ENCODE measurements around the gene ATF3.

ATF3 gene

GRCh38 chr1:212625781-212626450, 17.4 kb downstream of the ATF3 start:
- no peaks in the 10 kb centered on the region for H3K36me3 ChIP-seq (ENCODE audit: insufficient read depth, low read length)
- H4K20me1 ChIP-seq (ENCODE audit: insufficient read depth, low read length, poor library complexity, severe bottlenecking) = no peaks in the 10 kb centered on the region
- no peak overlapping the region for H3K4me3 ChIP-seq (ENCODE audit: low read length, poor library complexity, severe bottlenecking)
- H3K27me3 ChIP-seq (ENCODE audit: insufficient read depth, low read length, poor library complexity, severe bottlenecking) = no peaks in the 10 kb centered on the region
- H3K9me3 ChIP-seq (ENCODE audit: insufficient read depth, low read depth, low read length) = no peaks in the 10 kb centered on the region
- H3K9ac ChIP-seq (ENCODE audit: low read depth, low read length, poor library complexity, severe bottlenecking) = no peak overlapping the region
- no peak overlapping the region for H3K4me2 ChIP-seq (ENCODE audit: low read depth, low read length, poor library complexity, severe bottlenecking)
- no peaks in the 10 kb centered on the region for H3K9me2 ChIP-seq (replicated peaks; ENCODE audit: low read depth, low read length)
- no peak overlapping the region for H2AFZ ChIP-seq (ENCODE audit: low read length)
- peaks cover 18% of the 10 kb centered on the region for H3K4me1 ChIP-seq (ENCODE audit: insufficient read depth, low read length, poor library complexity, severe bottlenecking)
- TF ChIP-seq, protein P1, sequence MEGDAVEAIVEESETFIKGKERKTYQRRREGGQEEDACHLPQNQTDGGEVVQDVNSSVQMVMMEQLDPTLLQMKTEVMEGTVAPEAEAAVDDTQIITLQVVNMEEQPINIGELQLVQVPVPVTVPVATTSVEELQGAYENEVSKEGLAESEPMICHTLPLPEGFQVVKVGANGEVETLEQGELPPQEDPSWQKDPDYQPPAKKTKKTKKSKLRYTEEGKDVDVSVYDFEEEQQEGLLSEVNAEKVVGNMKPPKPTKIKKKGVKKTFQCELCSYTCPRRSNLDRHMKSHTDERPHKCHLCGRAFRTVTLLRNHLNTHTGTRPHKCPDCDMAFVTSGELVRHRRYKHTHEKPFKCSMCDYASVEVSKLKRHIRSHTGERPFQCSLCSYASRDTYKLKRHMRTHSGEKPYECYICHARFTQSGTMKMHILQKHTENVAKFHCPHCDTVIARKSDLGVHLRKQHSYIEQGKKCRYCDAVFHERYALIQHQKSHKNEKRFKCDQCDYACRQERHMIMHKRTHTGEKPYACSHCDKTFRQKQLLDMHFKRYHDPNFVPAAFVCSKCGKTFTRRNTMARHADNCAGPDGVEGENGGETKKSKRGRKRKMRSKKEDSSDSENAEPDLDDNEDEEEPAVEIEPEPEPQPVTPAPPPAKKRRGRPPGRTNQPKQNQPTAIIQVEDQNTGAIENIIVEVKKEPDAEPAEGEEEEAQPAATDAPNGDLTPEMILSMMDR (conservative IDR thresholded peaks at IDR 0.05; ENCODE audit: low read length) = no peak
- no peak for TF ChIP-seq EZH2phosphoT487 (IDR thresholded peaks at IDR 0.05; ENCODE audit: borderline replicate concordance)
- no peaks in the 10 kb centered on the region for H3K79me2 ChIP-seq (ENCODE audit: insufficient read depth, low read length)
- H3F3A ChIP-seq (ENCODE audit: low read depth) = no peaks in the 10 kb centered on the region

DNA sequence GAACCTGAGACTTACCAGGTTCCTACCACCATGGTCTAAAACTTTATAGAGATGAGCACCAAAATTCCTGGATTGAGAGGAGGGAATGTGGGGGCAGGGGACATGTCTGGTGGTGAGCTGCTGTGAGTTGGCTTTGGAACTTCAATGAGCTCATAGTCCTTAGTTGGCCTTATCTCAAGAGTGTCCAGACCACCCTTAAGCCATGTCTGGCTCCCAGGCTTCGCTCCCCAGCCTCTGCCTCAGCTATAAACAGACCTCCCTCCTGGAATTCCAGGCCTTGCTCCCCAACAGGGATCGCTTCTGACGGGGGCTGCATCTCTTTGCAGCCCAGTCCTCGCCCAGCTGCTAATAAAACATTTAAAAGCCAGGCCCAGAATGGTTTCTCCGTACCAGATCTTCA, 19.5 kb downstream of the ATF3 start:
- Histone ChIP-seq H3K4me3 (ENCODE audit: low read length, poor library complexity, severe bottlenecking) (no peak overlapping the region), H4K20me1 (ENCODE audit: insufficient read depth, low read length, poor library complexity, severe bottlenecking) (no peaks in the 10 kb centered on the region), H3K27me3 (ENCODE audit: insufficient read depth, low read length, poor library complexity, severe bottlenecking) (no peaks in the 10 kb centered on the region), H3K9ac (ENCODE audit: low read depth, low read length, poor library complexity, severe bottlenecking) (no peak overlapping the region), H3F3A (ENCODE audit: low read depth) (no peaks in the 10 kb centered on the region), H3K79me2 (ENCODE audit: insufficient read depth, low read length) (no peaks in the 10 kb centered on the region), H3K9me2 (replicated peaks; ENCODE audit: low read depth, low read length) (no peaks in the 10 kb centered on the region), H3K36me3 (ENCODE audit: insufficient read depth, low read length) (no peaks in the 10 kb centered on the region), H3K4me2 (ENCODE audit: low read depth, low read length, poor library complexity, severe bottlenecking) (no peak overlapping the region), H2AFZ (ENCODE audit: low read length) (no peak overlapping the region), H3K4me1 (ENCODE audit: insufficient read depth, low read length, poor library complexity, severe bottlenecking) (peaks cover 16% of the 10 kb centered on the region), H3K9me3 (ENCODE audit: insufficient read depth, low read depth, low read length) (no peaks in the 10 kb centered on the region)
- TF ChIP-seq, protein P1 (conservative IDR thresholded peaks at IDR 0.05; ENCODE audit: low read length) = no peak
- TF ChIP-seq EZH2phosphoT487 (IDR thresholded peaks at IDR 0.05; ENCODE audit: borderline replicate concordance) = no peak

GRCh38 chr1:212628813-212629415, 20.4 kb downstream of the ATF3 start:
- Histone ChIP-seq H3K36me3 (ENCODE audit: insufficient read depth, low read length) (no peaks in the 10 kb centered on the region), H4K20me1 (ENCODE audit: insufficient read depth, low read length, poor library complexity, severe bottlenecking) (no peaks in the 10 kb centered on the region), H3K9ac (ENCODE audit: low read depth, low read length, poor library complexity, severe bottlenecking) (no peak overlapping the region), H3K4me2 (ENCODE audit: low read depth, low read length, poor library complexity, severe bottlenecking) (no peak overlapping the region), H3K9me2 (replicated peaks; ENCODE audit: low read depth, low read length) (no peaks in the 10 kb centered on the region), H3K9me3 (ENCODE audit: insufficient read depth, low read depth, low read length) (no peaks in the 10 kb centered on the region), H2AFZ (ENCODE audit: low read length) (no peak overlapping the region), H3F3A (ENCODE audit: low read depth) (no peaks in the 10 kb centered on the region), H3K79me2 (ENCODE audit: insufficient read depth, low read length) (no peaks in the 10 kb centered on the region), H3K27me3 (ENCODE audit: insufficient read depth, low read length, poor library complexity, severe bottlenecking) (no peaks in the 10 kb centered on the region), H3K4me3 (ENCODE audit: low read length, poor library complexity, severe bottlenecking) (no peak overlapping the region), H3K4me1 (ENCODE audit: insufficient read depth, low read length, poor library complexity, severe bottlenecking) (peaks cover 22% of the 10 kb centered on the region)
- no peak for TF ChIP-seq EZH2phosphoT487 (IDR thresholded peaks at IDR 0.05; ENCODE audit: borderline replicate concordance)
- TF ChIP-seq, protein P1 (conservative IDR thresholded peaks at IDR 0.05; ENCODE audit: low read length) = no peak

Measured in Loucy (cell line).